Measurements from ENCODE around the gene CHMP6. TPM values are rescaled to one million over a fixed set of nuclear protein-coding genes. Genes with fewer than 3 reads are reported as not detected.
"Not testable (repeated sequence)": the region's sequence is repeated elsewhere in the genome, so short reads cannot be mapped to it uniquely, and the experiment has no call there.

The CHMP6 gene
- total RNA-seq, 1 experiment from 2014 or later, result 15.0 TPM

DNA sequence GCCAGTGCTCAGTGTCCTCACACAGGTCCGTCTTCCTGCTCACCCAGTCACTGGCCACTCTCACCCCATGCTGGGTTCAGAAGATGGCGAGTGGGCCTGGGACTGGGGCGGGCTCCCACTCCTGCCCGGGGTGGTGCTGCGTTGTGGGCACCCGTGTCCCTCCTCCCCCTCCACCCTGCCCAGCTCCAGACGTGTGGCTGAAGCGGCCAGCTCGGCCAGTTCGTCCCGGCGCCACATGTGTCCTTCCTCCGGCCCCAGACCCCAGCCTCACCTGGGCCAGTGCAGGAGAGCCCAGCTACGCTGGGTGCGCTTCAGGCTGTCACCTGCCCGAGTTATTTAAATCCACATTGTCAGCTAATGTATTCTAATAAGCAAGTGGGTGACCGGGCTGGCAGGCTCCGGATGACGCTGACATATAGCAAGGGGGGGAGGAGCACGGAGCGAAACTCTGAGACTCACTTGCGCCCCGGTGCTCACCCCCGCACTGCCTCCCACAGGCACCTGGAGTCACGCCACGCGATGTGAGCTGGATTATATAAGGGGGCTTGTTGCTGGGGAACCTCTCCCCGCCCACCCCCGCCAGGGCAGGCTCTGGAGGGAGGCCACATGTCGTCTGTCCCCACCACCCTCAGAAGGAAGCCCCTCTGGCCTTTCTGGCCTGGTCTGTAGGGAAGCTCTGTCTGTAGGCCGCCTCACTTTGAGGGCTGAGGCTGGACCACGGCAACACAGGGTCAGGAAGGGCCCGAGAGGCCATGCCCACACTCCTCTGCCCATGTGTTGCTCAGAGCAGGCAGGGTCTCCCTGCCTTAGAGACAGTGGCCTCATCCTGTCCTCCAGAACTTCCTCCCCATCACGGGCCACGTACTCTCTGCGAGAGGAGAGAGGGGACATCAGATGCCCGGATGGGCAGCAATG lies 36.2 kb downstream of the CHMP6 start (continued):
- TF ChIP-seq, protein P1, sequence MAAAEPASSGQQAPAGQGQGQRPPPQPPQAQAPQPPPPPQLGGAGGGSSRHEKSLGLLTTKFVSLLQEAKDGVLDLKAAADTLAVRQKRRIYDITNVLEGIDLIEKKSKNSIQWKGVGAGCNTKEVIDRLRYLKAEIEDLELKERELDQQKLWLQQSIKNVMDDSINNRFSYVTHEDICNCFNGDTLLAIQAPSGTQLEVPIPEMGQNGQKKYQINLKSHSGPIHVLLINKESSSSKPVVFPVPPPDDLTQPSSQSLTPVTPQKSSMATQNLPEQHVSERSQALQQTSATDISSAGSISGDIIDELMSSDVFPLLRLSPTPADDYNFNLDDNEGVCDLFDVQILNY (CRISPR knock-in tag; IDR thresholded peaks at IDR 0.05), result no peak
- TF ChIP-seq EMX1 (CRISPR knock-in tag; IDR thresholded peaks at IDR 0.05) (no peak), ZNF121 (CRISPR knock-in tag; IDR thresholded peaks at IDR 0.05) (no peak), SMAD4 (CRISPR knock-in tag; IDR thresholded peaks at IDR 0.05) (no peak)
- TF ChIP-seq, protein P2, sequence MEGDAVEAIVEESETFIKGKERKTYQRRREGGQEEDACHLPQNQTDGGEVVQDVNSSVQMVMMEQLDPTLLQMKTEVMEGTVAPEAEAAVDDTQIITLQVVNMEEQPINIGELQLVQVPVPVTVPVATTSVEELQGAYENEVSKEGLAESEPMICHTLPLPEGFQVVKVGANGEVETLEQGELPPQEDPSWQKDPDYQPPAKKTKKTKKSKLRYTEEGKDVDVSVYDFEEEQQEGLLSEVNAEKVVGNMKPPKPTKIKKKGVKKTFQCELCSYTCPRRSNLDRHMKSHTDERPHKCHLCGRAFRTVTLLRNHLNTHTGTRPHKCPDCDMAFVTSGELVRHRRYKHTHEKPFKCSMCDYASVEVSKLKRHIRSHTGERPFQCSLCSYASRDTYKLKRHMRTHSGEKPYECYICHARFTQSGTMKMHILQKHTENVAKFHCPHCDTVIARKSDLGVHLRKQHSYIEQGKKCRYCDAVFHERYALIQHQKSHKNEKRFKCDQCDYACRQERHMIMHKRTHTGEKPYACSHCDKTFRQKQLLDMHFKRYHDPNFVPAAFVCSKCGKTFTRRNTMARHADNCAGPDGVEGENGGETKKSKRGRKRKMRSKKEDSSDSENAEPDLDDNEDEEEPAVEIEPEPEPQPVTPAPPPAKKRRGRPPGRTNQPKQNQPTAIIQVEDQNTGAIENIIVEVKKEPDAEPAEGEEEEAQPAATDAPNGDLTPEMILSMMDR (IDR thresholded peaks at IDR 0.05), result no peak

DNA sequence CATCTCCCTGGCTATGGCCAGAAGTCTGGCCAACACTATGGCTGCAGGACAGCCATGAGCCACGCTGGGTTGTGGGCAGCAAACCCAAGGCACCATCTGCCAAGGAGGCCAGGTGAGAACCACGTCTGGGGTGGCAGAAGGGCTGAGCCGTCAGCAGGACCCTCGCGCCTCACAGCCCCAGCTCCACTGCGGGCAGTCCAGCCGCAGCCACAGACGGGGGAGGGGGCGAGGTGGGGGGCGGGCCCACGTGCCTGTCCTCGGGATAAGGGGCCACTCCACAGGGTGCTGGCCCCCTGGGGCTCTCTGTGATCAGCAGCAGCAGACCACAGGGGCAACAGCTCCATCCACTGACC lies 36.8 kb downstream of the CHMP6 start:
- Mint-ChIP-seq H3K4me1 (peaks cover 9% of the 10 kb centered on the region), H3K36me3 (no peaks in the 10 kb centered on the region), H3K27me3 (ENCODE audit: low read depth) (peaks cover 9% of the 10 kb centered on the region), H3K9me3 (peaks cover 6% of the 10 kb centered on the region), H3K4me3 (no peak overlapping the region), H3K27ac (no peak overlapping the region)
- DNase-seq (ENCODE audit: low spot score), result no peak
- ATAC-seq, result no peak
- ChIA-PET CTCF (interaction anchor here (1.3 kb wide), 1 partner anchor 73 kb away, joined by 4 read pairs; no protein-coding TSS in a partner anchor), POLR2A (no interaction called here)
- TF ChIP-seq, protein P3, sequence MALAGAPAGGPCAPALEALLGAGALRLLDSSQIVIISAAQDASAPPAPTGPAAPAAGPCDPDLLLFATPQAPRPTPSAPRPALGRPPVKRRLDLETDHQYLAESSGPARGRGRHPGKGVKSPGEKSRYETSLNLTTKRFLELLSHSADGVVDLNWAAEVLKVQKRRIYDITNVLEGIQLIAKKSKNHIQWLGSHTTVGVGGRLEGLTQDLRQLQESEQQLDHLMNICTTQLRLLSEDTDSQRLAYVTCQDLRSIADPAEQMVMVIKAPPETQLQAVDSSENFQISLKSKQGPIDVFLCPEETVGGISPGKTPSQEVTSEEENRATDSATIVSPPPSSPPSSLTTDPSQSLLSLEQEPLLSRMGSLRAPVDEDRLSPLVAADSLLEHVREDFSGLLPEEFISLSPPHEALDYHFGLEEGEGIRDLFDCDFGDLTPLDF (CRISPR knock-in tag; IDR thresholded peaks at IDR 0.05), result no peak
- TF ChIP-seq, protein P1 (CRISPR knock-in tag; IDR thresholded peaks at IDR 0.05), result no peak
- TF ChIP-seq CBFB (CRISPR knock-in tag; IDR thresholded peaks at IDR 0.05; ENCODE audit: low read depth), result no peak
- TF ChIP-seq GRHL2 (CRISPR knock-in tag; IDR thresholded peaks at IDR 0.05; ENCODE audit: insufficient replicate concordance, severe bottlenecking), result no peak
- no peak for TF ChIP-seq SP1 (CRISPR knock-in tag; conservative IDR thresholded peaks at IDR 0.05)
- no peak for TF ChIP-seq FOXJ3 (CRISPR knock-in tag; IDR thresholded peaks at IDR 0.05; ENCODE audit: borderline replicate concordance)

- TF ChIP-seq SMAD3 (CRISPR knock-in tag; IDR thresholded peaks at IDR 0.05; ENCODE audit: borderline replicate concordance), result no peak
- TF ChIP-seq MYBL2 (CRISPR knock-in tag; IDR thresholded peaks at IDR 0.05), result no peak
- TF ChIP-seq ZNF121 (CRISPR knock-in tag; IDR thresholded peaks at IDR 0.05), result peak; percentile 34; the same call in 1 of the 2 replicates
- ChIA-PET CTCF (no interaction called here), POLR2A (no interaction called here)
- H3K4me1 Mint-ChIP-seq, result peaks cover 11% of the 10 kb centered on the region
- no peak for DNase-seq (ENCODE audit: low spot score)
- peaks cover 6% of the 10 kb centered on the region for H3K9me3 Mint-ChIP-seq
- H3K36me3 Mint-ChIP-seq, result no peaks in the 10 kb centered on the region
- no peak for ATAC-seq
- H3K27ac Mint-ChIP-seq, result no peak overlapping the region
- peaks cover 15% of the 10 kb centered on the region for H3K27me3 Mint-ChIP-seq (ENCODE audit: low read depth)
- no peak overlapping the region for H3K4me3 Mint-ChIP-seq
These were observed 38.2 kb downstream of the CHMP6 start for GRCh38 chr17:81029859-81030258.

DNA sequence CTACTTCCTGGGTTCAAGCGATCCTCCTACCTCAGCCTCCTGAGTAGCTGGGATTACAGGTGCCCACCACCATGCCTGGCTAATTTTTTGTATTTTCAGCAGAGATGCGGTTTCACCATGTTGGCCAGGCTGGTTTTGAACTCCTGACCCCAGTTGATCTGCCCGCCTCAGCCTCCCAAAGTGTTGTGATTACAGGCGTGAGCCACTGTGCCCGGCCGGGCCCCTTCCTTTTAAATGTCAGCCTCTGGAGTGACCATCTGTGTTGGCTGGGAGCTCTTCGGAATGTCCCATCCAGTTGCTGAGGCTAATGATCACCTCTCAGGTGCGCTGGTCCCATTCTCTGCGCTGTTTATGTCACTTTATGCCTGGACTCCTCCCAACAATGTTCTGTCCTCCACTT lies 38.7 kb downstream of the CHMP6 start:
- ATAC-seq; H3K27ac Mint-ChIP-seq; H3K9me3 Mint-ChIP-seq; POLR2A ChIA-PET; CTCF ChIA-PET; H3K4me3 Mint-ChIP-seq; H3K36me3 Mint-ChIP-seq; DNase-seq (ENCODE audit: low spot score): not testable (repeated sequence)
- Mint-ChIP-seq H3K4me1 (peaks cover 11% of the 10 kb centered on the region), H3K27me3 (ENCODE audit: low read depth) (peaks cover 15% of the 10 kb centered on the region)

Data from WTC11 (cell line).